Kidney (tissue), 14 donors: ENCODE results near the gene JPH3. TPM values are rescaled to one million over a fixed set of nuclear protein-coding genes. Genes with fewer than 3 reads are reported as not detected.

ENCODE experiments used
- DNase-seq, 5 donors: peaks; one replicate each; pipeline ENCODE4 v3.0.0-alpha.2; 2013 to 2020
- FAIRE-seq: peaks from 2 replicates; lab custom pipeline; 2012; peaks lifted over from hg19 to GRCh38; lab: Jason Lieb, UNC
- H3K27ac ChIP-seq, 2 donors: one replicate each; pipeline ENCODE4 v1.7.0; 2013; ENCODE audit warnings: low read depth in 2 of 2, low read length in 2 of 2, inconsistent platforms in 1 of 2
- H3K27me3 ChIP-seq: one replicate; pipeline ENCODE4 v1.7.1; 2013; ENCODE audit warnings: low read length, inconsistent platforms; ENCODE audit not compliant: control insufficient read depth, insufficient read depth
- H3K36me3 ChIP-seq, 3 donors: one replicate each; pipeline versions ENCODE4 v1.7.0 to v1.7.1; 2013; ENCODE audit warnings: low read length in 3 of 3, control low read depth in 1 of 3, inconsistent platforms in 1 of 3; ENCODE audit not compliant: insufficient read depth in 3 of 3, control insufficient read depth in 2 of 3
- H3K4me1 ChIP-seq, 3 donors: one replicate each; pipeline versions ENCODE4 v1.7.0 to v1.7.1; 2013; ENCODE audit warnings: low read length in 3 of 3, inconsistent platforms in 1 of 3, low read depth in 1 of 3; ENCODE audit not compliant: control insufficient read depth in 2 of 3, insufficient read depth in 2 of 3
- H3K4me3 ChIP-seq, 3 donors: one replicate each; pipeline versions ENCODE4 v1.7.0 to v1.8.1; 2013; ENCODE audit warnings: low read length in 3 of 3, control low read depth in 1 of 3, inconsistent platforms in 1 of 3
- H3K9ac ChIP-seq, 3 donors: one replicate each; pipeline versions ENCODE4 v1.7.0 to v1.7.1; 2013; ENCODE audit warnings: low read length in 3 of 3, control low read depth in 1 of 3, inconsistent platforms in 1 of 3
- H3K9me3 ChIP-seq, 3 donors: one replicate each; pipeline versions ENCODE4 v1.7.0 to v1.7.1; 2013; ENCODE audit warnings: low read length in 3 of 3, control low read depth in 1 of 3, inconsistent platforms in 1 of 3; ENCODE audit not compliant: control insufficient read depth in 2 of 3, insufficient read depth in 1 of 3
- intact Hi-C: fragments of 100-400 bp; cut with DNase I; formaldehyde crosslinking; loops from one replicate; pipeline ENCODE4 v1.11.1; 2022
- polyA plus RNA-seq: library from polyadenylated mRNA; stranded (reverse); fragments of 350-450 nt; fragmentation: Illumina TruSeq; extraction: RNeasy Lipid Tissue Mini Kit (QIAGEN cat#74804); gene quantifications from one replicate; pipeline ENCODE4 v1.2.3, GENCODE V29; 2014; ENCODE audit warnings: low read depth, low replicate concordance; ENCODE audit not compliant: insufficient read depth
- total RNA-seq: library from RNA; stranded (reverse); fragmentation: NEBNext Ultra II Directional; extraction: Animal tissue kit (Norgen Biotek cat#: 25700); gene quantifications from one replicate; pipeline ENCODE4 v1.2.1, GENCODE V29; 2021
- TF ChIP-seq, protein P1 (sequence below): IDR thresholded peaks from 3 replicates; pipeline ENCODE4 v1.5.1; 2012; ENCODE audit warnings: mild to moderate bottlenecking, moderate library complexity, borderline replicate concordance; ENCODE audit not compliant: insufficient read depth; ENCODE audit errors: extremely low read depth
- donor health status: control.
- donor health status: control.
- donor health status: control.
- donor health status: control.
- donor health status: control.
- donor health status: DM: yes; HTN: yes; CAD: no.
- donor health status: Normal renal cell carcinoma (clear cell type).

JPH3 gene
- total and polyA plus RNA-seq, 2 donors from 2014 or later: 0.69 TPM; not detected in 1

DNA sequence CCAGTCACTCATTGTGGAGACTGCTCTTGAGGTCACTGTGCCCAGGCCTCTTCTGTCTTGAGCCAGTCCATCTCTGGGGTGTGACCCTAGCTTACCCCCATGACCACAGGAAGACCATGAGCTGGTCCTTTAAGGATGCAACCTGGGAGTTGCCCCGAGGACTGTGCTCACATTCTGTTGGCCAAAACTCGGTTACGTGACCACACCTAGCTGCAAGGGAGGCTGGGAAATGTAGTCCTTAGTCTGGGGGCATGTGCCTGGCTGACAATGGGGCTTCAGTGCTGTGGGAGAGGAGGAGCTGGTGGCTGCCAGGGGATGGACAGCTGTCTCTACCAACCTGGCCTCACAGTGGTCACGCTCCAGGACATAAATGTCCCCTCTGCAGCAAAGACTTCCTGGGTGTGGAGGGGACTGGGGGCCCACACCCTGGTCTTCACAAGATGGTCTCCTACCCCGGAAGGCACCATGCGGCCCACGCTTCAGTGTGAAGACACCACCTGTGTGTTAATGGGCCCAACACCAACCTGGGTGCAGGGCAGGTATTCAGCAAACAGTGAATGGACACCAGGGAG, 55.4 kb downstream of the JPH3 start:
- Histone ChIP-seq H3K4me3 (no peak overlapping the region), H3K27me3 (no peaks in the 10 kb centered on the region), H3K4me1 (no peaks in the 10 kb centered on the region), H3K36me3 (no peaks in the 10 kb centered on the region), H3K9me3 (peaks cover 0 to 4% (median 0%) of the 10 kb centered on the region in 3 donors), H3K9ac (no peak overlapping the region), H3K27ac (no peak overlapping the region)
- intact Hi-C loops: no loop called here
- TF ChIP-seq, protein P1, sequence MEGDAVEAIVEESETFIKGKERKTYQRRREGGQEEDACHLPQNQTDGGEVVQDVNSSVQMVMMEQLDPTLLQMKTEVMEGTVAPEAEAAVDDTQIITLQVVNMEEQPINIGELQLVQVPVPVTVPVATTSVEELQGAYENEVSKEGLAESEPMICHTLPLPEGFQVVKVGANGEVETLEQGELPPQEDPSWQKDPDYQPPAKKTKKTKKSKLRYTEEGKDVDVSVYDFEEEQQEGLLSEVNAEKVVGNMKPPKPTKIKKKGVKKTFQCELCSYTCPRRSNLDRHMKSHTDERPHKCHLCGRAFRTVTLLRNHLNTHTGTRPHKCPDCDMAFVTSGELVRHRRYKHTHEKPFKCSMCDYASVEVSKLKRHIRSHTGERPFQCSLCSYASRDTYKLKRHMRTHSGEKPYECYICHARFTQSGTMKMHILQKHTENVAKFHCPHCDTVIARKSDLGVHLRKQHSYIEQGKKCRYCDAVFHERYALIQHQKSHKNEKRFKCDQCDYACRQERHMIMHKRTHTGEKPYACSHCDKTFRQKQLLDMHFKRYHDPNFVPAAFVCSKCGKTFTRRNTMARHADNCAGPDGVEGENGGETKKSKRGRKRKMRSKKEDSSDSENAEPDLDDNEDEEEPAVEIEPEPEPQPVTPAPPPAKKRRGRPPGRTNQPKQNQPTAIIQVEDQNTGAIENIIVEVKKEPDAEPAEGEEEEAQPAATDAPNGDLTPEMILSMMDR: no peak
- no peak for DNase-seq
- no peak for FAIRE-seq

DNA sequence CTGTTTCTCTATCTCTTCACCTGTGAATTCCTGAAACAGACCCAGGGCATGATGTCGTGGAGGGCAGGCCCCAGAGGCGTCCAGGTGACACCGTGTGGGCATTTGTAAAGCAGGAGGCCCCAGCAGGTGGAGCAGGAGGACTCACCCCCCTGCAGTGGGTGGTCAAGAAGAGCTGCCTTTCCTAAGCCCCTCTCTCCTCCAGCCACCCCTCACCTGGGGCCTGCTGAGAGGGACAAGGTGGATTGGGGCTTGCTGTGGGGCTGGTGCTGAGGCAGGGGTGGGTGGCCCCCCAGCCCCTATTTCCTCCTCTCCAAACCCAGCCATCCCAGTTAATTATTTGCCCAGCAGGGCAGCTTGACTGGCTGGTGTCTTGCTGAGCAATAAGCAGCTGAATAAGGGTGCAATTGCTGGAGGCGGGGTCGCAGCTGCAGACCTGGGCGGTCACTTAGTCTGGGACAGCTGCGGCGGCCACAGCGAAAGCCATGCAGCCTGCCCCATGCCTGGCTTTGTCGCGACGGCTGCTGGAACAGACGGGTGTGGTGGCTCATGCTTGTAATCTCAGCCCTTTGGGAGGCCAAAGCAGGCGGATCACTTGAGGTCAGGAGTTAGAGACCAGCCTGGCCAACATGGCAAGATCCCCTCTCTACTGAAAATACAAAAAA, 56.4 kb downstream of the JPH3 start:
- intact Hi-C loops: no loop called here
- TF ChIP-seq, protein P1: no peak
- FAIRE-seq: no peak
- Histone ChIP-seq H3K9ac (no peak overlapping the region), H3K27me3 (no peaks in the 10 kb centered on the region), H3K27ac (no peak overlapping the region), H3K4me1 (no peaks in the 10 kb centered on the region), H3K9me3 (peaks cover 0 to 4% (median 0%) of the 10 kb centered on the region in 3 donors), H3K36me3 (no peaks in the 10 kb centered on the region), H3K4me3 (no peak overlapping the region)
- DNase-seq: no peak

DNA sequence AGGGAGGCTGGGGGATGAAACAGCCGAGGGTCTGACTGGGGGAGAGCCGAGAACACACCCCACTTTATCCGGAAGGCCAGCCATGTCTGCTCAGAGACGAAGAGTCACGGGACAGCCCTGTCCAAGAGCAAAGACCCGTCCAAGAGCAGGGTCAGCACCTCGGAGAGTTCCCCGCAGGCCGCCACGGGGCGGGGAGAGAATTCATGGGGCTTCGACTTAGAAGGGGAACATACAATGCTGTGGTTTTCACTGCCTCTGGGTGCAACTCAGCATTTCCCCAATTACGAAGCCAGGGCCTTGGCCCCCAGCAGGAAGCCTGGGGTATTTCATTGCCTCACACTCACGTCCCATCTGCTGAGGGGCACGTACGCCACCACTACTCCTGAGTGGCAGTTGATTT, 59.3 kb downstream of the JPH3 start:
- H3K4me1 ChIP-seq: no peaks in the 10 kb centered on the region
- H3K9me3 ChIP-seq: peaks cover 0 to 4% (median 0%) of the 10 kb centered on the region in 3 donors
- no peaks in the 10 kb centered on the region for H3K27me3 ChIP-seq
- intact Hi-C loops: no loop called here
- no peak overlapping the region for H3K27ac ChIP-seq
- FAIRE-seq: no peak
- no peak overlapping the region for H3K9ac ChIP-seq
- H3K4me3 ChIP-seq: no peak overlapping the region
- DNase-seq: peak in 4 of 5 donors; percentile 74 to 86 (median 84)
- no peaks in the 10 kb centered on the region for H3K36me3 ChIP-seq
- TF ChIP-seq, protein P1: no peak
